ENCODE measurements around the gene GRID2IP.
A peak's percentile ranks its signal among the peaks of the same experiment; 100 is the strongest.

The GRID2IP gene

DNA sequence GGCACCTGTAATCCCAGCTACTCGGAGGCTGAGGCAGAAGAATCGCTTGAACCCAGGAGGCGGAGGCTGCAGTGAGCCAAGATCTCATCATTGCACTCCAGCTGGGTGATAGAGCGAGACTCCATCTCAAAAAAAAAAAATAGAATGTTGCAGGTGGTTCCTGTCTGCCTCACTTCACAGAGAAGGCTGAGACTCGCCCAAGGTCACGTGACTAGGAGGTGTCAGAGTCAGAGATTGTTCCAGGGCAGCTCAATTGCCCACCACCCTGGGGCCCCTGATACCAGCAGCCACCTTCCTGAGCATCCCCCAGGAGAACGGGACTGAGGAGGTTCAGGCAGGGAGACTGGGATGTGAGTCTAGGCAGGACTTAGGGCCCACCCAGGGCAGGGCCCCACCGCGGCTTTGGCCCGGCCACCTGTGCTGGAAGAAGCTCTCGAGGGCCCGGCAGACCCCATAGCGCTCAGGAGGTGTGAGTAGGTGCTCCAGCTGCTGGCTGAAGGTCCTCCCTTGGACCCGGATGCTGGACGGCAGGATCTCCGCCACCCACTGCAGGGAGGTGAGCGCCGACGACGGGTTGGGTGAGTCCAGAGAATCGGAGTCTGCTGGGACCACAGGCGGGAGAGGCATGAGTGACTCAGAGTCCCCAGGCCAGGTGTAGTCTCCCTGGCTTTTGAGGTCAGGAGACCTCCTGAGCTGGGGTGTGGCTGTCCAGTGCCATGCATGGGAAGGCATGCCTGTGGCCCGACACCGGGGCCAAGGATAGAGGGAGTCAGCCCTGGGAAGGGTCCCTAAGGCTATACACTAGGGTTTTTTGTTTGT lies 30.9 kb downstream of the GRID2IP start:
- DNase-seq (ENCODE audit: low read depth) = no peak

- peak; percentile 51 for DNase-seq (ENCODE audit: low read depth)
Observed at GRCh38 chr7:6516387-6516983, 34.8 kb downstream of the GRID2IP start.

- no peak for DNase-seq (ENCODE audit: low read depth)
Observed at GRCh38 chr7:6513541-6513940, 37.7 kb downstream of the GRID2IP start.

GRCh38 chr7:6512892-6513291 lies 38.4 kb downstream of the GRID2IP start:
- no peak for DNase-seq (ENCODE audit: low read depth)

GRCh38 chr7:6510476-6511133 lies 40.7 kb downstream of the GRID2IP start:
- no peak for DNase-seq (ENCODE audit: low read depth)

DNA sequence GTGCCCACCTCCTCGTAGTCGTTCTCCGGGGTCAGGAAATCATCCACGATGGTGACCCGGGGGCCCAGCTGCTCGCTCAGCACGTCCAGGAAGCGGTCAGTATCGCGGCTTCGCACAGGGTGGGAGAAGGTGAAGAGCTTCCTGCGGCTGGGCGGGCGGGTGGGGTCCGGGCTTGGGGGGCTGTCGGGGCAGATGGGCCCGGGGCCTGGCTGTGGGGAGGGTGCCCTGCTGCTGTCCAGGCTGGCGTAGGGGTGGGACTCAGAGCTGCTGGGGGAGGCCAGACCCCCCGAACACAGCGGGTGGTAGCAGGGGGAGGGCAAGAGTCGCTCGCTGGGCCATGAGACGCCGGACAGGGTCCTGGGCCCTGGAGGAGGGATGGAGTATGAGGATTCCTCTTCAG lies 42.3 kb downstream of the GRID2IP start:
- DNase-seq (ENCODE audit: low read depth) = no peak

GRCh38 chr7:6508539-6508938 lies 42.7 kb downstream of the GRID2IP start:
- DNase-seq (ENCODE audit: low read depth) = no peak

DNA sequence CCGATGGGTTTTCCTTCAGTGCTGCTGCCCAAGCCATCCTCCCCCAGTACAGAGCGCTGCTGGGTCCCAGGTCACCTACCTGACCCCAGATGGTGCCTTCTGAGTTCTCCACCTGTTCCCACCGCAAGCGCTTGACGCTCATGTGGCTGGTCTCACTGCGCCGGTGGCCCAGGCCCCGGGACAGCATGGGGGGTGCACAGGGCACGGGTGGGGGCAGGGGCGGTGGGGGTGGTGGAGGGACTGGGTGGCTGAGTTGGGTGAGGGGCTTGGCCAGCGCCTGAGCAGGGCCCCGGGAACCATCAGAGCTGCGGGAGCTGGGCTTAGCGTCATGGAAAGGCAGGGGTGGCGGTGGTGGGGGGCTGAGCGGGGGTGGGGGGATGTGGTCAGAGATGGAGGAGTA lies 43.4 kb downstream of the GRID2IP start:
- DNase-seq (ENCODE audit: low read depth) = no peak

- DNase-seq (ENCODE audit: low read depth) = no peak
Observed at GRCh38 chr7:6505685-6506559, 45.3 kb downstream of the GRID2IP start.

- DNase-seq (ENCODE audit: low read depth) = no peak
Observed at GRCh38 chr7:6504996-6505395, 46.3 kb downstream of the GRID2IP start.

DNA sequence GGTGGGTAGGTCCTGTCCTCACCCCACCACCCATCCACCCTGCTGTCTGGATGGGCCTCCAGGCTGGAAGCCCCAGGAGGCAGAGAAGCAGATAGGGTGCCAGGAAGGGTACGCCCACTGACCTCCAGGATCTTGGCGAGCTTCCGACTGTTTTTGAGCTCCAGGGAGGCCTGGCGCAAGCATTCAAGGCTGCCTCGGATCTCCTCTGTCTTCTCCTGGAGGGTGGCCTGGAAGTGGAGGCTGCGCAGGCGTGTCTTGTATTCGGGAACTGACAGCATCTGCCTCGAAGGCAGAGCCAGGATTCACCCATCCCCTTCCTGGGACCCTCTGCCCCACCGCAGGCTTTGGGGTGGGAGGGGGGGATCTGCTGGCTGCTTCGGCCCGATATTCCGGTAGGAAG lies 48.4 kb downstream of the GRID2IP start:
- DNase-seq (ENCODE audit: low read depth) = no peak

DNA sequence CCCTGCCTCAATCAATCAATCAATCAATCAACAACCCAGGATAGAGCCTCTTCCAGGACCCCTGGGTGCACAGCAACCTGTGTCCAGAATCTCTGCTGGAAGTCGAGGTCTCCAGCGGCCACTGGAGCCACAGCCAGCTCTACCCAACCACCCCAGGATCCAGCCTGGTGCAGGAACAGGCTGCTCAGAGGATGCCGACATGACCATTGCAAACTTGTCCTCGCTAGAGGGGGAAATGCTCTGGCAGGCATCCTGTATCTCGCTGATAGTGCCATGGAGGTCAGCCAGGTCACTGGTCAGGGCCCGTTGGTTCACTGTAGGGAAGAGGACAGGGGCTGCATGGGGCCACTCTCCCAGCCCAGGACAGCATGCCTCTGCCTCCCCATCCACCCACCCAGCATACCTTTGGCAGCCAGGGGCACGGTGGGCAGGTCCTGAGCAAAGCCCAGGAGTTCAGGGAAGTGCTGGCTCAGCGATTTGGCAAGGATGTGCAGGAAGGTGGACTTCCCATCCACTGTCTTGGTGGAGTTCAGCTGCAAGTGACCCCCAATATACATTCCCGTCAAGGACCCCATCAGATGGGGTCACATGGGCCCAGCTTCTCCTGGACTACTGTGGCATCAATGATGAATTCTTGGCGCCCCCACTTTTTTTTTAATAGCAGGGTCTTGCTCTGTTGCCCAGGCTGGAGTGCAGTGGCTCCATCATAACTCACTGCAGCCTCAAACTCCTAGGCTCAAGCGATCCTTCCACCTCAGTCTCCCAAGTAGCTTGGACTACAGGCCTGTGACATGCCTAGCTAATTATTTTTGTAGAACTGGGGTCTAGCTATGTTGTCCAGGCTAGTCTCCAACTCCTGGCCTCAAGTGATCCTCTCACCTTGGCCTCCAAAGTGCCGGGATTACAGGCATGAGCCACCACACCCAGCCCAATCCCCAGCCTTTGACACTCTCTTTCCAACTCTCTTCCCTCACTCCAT lies 49.4 kb downstream of the GRID2IP start:
- DNase-seq (ENCODE audit: low read depth) = no peak

DNA sequence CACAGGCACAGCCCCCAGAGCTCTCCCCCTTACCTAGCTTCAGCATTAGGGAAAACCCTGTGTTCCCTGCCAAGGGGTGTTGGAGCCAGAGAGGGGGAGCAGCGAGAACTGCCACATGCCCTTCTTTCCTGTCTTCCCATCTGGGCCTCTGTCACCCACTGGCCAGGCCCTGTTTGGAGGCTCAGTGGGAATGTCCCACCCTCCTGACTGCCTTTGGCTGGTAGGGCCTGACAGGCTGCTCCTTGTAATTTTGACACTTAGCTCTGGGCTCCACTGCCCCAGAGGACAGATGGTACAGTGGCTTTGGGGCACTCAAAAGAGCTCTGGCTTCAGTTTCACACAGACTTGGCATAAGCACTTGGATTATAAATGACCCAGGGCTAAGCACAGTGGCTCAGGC lies 50.6 kb downstream of the GRID2IP start:
- no peak for DNase-seq (ENCODE audit: low read depth)

DNA sequence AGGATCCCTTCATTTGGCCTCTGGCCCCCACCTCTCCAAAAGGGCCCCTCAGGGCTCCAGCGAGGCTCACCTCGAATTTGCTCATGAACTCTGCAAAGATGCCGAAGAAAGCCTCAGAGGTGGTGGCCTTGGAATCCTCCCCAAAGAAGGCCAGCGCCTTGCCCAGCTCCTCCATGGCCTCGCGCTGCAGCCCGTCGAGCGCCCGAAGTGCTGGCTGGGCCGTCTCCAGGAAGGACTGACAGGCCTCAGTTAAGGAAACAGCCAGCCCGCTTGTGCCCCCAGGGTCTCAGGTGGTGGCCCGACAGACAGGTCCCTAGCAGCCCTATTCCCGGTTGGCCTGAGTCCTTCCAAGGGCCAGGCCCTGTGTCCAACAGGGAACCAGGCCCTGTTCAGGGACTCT lies 53.3 kb downstream of the GRID2IP start:
- DNase-seq (ENCODE audit: low read depth) = no peak

DNA sequence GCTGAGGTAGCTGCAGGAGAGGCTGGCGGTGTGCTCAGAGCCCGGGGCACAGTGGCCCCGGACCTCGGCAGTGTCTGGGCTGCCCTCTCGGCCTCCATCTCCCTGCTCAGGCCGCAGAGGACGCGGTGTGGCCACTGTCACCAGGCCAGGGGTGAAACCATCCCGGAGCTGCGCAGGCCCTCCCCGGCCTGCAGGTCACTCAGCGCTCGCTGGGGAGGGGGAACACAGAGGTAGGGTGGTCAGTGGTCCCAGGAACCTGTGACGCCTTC lies 53.7 kb downstream of the GRID2IP start:
- no peak for DNase-seq (ENCODE audit: low read depth)

- DNase-seq (ENCODE audit: low read depth) = no peak
Observed at GRCh38 chr7:6496842-6497636, 54.2 kb downstream of the GRID2IP start.

DNA sequence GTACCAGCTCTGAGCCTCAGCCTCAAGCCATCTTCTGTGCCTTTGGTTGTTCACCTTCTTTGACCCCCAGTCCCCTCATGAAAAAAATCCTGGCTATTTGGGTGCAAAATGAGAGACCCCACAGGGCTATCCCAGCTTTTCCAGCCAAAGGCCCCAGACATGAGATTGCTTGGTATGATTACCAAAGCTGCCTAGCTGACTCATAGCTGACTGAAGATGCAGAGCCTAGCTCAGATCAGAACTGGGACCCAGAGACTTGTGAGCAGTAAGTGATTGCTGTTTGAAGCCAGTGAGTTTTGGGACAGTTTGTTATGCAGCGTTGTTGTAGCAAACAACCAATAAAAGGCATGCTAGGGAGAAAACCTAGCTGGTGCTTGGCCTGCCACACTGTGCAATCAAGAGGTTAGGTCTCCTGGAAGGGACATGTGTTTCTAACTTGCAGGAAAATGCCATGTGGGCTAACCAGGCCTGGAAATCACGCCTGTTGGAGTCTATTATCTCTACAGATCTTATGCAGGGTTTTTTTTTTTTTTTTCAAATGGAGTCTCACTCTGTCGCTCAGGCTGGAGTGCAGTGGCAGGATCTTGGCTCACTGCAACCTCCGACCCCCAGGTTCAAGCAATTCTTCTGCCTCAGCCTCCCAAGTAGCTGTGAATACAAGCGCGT lies 55.5 kb downstream of the GRID2IP start:
- DNase-seq (ENCODE audit: low read depth) = no peak

DNA sequence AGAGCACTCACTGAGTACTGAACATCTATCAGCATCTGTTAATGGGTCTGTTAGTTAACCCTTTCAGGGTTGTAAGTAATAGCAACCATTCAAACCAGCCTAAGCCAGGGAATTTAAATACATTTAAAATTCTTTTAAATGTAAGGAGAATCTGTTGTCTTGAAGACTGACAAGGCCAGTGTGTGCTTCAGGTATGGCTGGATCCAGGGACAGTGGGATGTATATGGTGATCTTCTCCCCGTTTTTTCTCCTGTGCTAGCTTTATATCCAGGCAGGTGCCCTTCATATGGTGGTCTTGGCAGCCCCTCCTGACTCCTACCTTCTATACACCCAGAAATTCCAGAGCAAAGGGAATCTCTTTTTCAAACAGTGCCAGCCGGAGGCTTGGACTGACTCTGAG lies 56.9 kb downstream of the GRID2IP start:
- DNase-seq (ENCODE audit: low read depth) = no peak

DNA sequence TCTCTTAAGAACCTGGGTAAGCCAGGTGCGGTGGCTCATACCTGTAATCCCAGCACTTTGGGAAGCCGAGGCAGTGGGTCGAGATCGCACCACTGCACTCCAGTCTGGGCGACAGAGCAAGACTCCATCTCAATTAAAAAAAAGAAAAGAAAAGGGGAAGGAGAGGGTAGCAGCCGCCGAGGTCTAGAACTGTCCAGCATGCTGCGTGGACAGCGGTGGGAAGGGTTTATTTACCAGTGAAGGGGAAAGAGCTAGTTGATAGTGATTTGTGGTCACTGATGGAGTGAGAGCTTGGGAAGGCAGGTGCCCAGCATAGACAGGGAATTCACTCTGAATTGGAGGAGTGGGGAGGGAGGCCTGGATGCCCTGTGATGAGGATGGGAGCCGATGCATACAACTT lies 60.1 kb downstream of the GRID2IP start:
- no peak for DNase-seq (ENCODE audit: low read depth)

- no peak for DNase-seq (ENCODE audit: low read depth)
Observed at GRCh38 chr7:6489612-6490011, 61.6 kb downstream of the GRID2IP start.
